Aorta (tissue), 5 donors: Measurements from ENCODE around the gene LRRC37A3. TPM values are rescaled to one million over a fixed set of nuclear protein-coding genes. Genes with fewer than 3 reads are reported as not detected.
"Not testable (repeated sequence)": the region's sequence is repeated elsewhere in the genome, so short reads cannot be mapped to it uniquely, and the experiment has no call there.

Experiments
- ATAC-seq: fragments of 200-7000 bp; cut with Tn5 transposase; one replicate; pipeline ENCODE4 v1.9.1; 2022; ENCODE audit warnings: moderate library complexity; ENCODE audit not compliant: low FRiP score
- DNase-seq, 2 donors: peaks; one replicate each; pipeline ENCODE4 v3.0.0-alpha.2; 2020
- H3K27ac ChIP-seq, 2 donors: one replicate each; pipeline ENCODE4 v1.5.1; 2013; ENCODE audit warnings: low read length in 2 of 2, mild to moderate bottlenecking in 2 of 2, moderate library complexity in 2 of 2, control low read depth in 1 of 2, inconsistent platforms in 1 of 2, low read depth in 1 of 2
- H3K27me3 ChIP-seq, 2 donors: one replicate each; pipeline ENCODE4 v1.6.1; 2013; ENCODE audit warnings: control low read depth in 1 of 2, low read length in 1 of 2, mild to moderate bottlenecking in 1 of 2, moderate library complexity in 1 of 2; ENCODE audit not compliant: insufficient read depth in 2 of 2, control insufficient read depth in 1 of 2
- H3K36me3 ChIP-seq, 2 donors: one replicate each; pipeline ENCODE4 v1.6.1; 2013; ENCODE audit warnings: control low read depth in 1 of 2, low read length in 1 of 2, mild to moderate bottlenecking in 1 of 2; ENCODE audit not compliant: insufficient read depth in 2 of 2, control insufficient read depth in 1 of 2
- H3K4me1 ChIP-seq, 2 donors: one replicate each; pipeline ENCODE4 v1.6.1; 2013; ENCODE audit warnings: low read length in 2 of 2, control low read depth in 1 of 2, mild to moderate bottlenecking in 1 of 2, moderate library complexity in 1 of 2; ENCODE audit not compliant: insufficient read depth in 2 of 2, control insufficient read depth in 1 of 2
- H3K4me3 ChIP-seq, 2 donors: one replicate each; pipeline ENCODE4 v1.5.1; 2013; ENCODE audit warnings: low read length in 2 of 2, control low read depth in 1 of 2, mild to moderate bottlenecking in 1 of 2
- H3K9me3 ChIP-seq: one replicate; pipeline ENCODE4 v1.6.1; 2013; ENCODE audit warnings: mild to moderate bottlenecking, low read length; ENCODE audit not compliant: control insufficient read depth
- WGBS, 2 donors: extraction: QIAGEN DNeasy Blood & Tissue Kit; methylation state at CpG; one replicate each; pipeline ENCODE4 v1.1.7; 2013; 5-methylcytosine and 5-hydroxymethylcytosine counted together
- intact Hi-C, 2 donors: fragments of 100-400 bp; cut with DNase I; formaldehyde crosslinking; loops; one replicate each; pipeline versions ENCODE4 v1.14.2 to v1.15.0; 2022
- polyA plus RNA-seq, 2 donors: library from polyadenylated mRNA; stranded (reverse); fragments of 200-250 nt; gene quantifications; one replicate each; pipeline ENCODE4 v1.2.3, GENCODE V29; 2013
- total RNA-seq, 2 donors: library from RNA; stranded (reverse); fragmentation: NEBNext Ultra II Directional; extraction: Animal tissue kit (Norgen Biotek cat#: 25700); gene quantifications; one replicate each; pipeline ENCODE4 v1.2.1, GENCODE V29; 2021
- donor health status: healthy with polysubstance abuse.
- donor health status: Bipolar disorder and iron deficiency.
- donor health status: DM: no; HTN: no; CAD: no.
- donor health status: DM: no; HTN: no; CAD: no.
- donor health status: DM: yes; HTN: yes; CAD: no.

LRRC37A3 gene
- total and polyA plus RNA-seq, 4 donors = 0.50 to 23.8 (median 15.7) TPM

DNA sequence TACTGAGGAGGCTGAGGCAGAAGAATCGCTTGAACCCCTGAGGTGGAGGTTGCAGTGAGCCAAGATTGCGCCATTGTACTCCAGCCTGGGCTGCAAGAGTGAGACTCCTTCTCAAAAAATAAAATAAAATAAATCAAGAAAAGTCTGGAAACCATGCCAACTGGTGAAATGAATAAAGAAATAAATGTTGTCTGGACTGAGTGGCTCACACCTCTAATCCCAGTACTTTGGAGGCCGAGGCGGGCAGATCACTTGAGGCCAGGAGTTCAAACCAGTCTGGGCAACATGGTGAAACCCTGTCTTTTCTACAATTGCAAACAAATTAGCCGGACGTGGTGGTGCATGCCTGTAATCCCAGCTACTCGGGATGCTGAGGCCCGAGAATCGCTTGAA, 744 bp upstream of the LRRC37A3 start:
- Histone ChIP-seq H3K9me3 (no peaks in the 10 kb centered on the region), H3K27ac (peak overlapping the region; percentile 29 to 47), H3K27me3 (peaks cover 0 to 1% of the 10 kb centered on the region in 2 donors), H3K4me3 (peak overlapping the region in 1 of 2 donors; percentile 34), H3K36me3 (no peaks in the 10 kb centered on the region), H3K4me1 (no peaks in the 10 kb centered on the region)
- peak; percentile 48 to 80 for DNase-seq
- intact Hi-C loops = no loop called here
- 62 to 63% methylated on average over 9 of the region's 9 CpGs for WGBS, 2 donors
- ATAC-seq = peak; percentile 42

DNA sequence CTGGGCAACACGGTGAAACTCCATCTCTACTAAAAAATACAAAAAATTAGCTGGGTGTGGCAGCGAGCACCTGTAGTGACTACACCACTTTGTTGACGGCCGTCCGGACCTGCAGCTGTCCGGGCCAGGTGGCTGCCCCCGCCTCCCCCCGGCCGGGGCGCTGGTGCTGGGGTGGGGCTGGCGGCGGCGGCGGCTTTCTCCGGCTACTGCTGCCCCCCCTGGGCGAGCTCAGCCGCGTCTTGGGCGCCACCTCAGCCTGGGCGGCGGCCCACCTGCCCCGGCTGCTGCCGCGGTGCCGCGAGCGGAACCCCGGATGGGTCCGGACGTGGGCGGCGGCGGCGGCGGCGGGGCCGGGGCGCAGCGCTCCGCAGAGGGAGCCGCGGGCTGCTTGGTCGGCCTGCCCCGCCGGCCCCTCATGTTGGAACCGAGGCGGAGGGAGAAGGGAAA, 413 bp downstream of the LRRC37A3 start:
- H3K4me1 ChIP-seq, H3K36me3 ChIP-seq, H3K9me3 ChIP-seq, H3K27me3 ChIP-seq, intact Hi-C loops: not testable (repeated sequence)
- peak; percentile 72 for ATAC-seq
- H3K4me3 ChIP-seq = peak overlapping the region; percentile 82 to 84
- peak; percentile 61 to 78 for DNase-seq
- peak overlapping the region in 1 of 2 donors; percentile 73 for H3K27ac ChIP-seq
- WGBS, 2 donors = 0 to 1% methylated on average over 17 to 47 of the region's 47 CpGs

DNA sequence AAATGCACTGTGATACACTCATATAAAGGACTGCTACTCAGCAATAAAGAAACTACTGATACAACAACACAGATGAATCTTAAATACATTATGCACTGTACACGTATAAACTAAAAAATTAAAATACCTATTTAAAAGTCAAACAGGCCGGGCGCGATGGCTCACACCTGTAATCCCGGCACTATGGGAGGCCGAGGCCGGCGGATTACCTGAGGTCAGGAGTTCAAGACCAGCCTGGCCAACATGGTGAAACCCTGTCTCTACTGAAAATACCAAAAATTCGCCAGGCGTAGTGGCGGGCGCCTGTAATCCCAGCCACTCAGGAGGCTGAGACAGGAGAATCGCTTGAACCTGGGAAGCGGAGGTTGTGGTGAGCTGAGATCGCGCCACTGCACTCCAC, 1.7 kb downstream of the LRRC37A3 start:
- 94 to 95% methylated on average over 12 to 14 of the region's 16 CpGs for WGBS, 2 donors
- intact Hi-C loops, H3K4me1 ChIP-seq, H3K36me3 ChIP-seq, ATAC-seq, H3K4me3 ChIP-seq, H3K27me3 ChIP-seq, H3K27ac ChIP-seq, DNase-seq, H3K9me3 ChIP-seq: not testable (repeated sequence)

DNA sequence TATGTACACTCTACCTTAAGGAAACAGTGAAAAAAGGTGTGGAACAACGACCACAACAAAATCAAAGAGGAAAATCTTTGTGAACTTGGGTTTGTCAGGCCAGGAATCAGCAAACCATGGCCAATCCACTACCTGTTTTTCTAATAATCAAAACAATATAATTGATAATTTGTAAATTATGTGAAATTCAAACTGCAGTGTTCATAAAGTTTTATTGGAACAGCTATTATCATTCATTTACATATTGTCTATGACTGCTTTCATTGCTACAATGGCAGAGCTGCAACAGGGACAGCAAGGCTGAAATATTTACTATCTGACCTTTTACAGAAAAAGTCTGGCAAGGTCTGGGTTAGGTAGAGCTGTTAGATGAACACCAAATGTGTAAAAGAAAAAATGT, 4.0 kb downstream of the LRRC37A3 start:
- H3K27ac ChIP-seq, DNase-seq, H3K4me3 ChIP-seq, H3K36me3 ChIP-seq, intact Hi-C loops, ATAC-seq, H3K9me3 ChIP-seq, H3K27me3 ChIP-seq, H3K4me1 ChIP-seq: not testable (repeated sequence)
- WGBS, 2 donors = 82 to 85% methylated on average over 1 of the region's 1 CpG

DNA sequence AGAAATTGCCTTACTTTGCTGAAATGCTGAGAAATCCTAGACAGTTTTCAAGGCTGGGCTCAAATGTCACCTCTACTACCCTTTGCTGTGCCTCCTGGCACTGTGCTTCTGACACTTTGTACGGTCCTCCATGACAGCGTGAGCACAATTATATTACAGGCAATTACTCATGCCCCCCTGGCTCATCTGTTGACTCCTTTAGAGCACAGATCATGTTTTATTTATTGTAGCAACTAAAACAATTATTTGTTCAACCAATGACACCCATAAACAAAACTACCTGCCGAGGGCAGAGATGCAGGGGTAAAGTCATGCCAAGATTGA, 9.1 kb downstream of the LRRC37A3 start:
- H3K27me3 ChIP-seq, H3K9me3 ChIP-seq, H3K36me3 ChIP-seq, ATAC-seq, H3K4me3 ChIP-seq, H3K27ac ChIP-seq, intact Hi-C loops, DNase-seq, H3K4me1 ChIP-seq: not testable (repeated sequence)
- 80 to 89% methylated on average over 1 of the region's 3 CpGs for WGBS, 2 donors

DNA sequence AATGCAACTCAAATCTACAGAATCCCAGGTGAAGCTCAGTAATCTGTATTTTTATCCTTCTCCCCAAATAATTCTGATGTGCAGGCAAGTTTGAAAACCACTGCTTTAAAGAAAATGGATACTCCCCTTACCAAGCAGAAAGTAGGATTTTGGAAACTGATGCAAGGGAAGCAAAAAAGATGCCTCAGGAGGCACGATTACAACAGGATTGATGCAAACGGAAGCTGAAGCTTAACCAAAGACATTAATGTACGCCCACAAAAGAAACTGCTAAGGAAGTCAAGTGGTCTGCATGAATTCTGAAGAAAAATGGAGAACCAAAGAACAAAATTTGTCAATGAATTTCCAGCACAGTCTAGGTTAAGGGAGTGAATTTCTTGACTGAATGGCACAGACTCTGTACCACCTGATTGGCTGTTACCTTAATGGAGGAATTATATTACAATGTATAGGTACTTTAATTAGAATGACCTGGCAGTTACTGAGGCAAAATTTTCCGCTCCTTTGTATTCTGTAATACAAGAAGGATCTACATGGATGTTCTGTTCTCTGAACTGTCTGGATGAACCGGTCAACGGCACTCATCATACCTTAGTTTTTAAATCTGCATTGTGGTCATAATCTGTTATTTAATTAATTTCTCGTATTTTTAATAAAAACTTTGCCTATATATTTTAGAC, 9.6 kb downstream of the LRRC37A3 start:
- H3K4me1 ChIP-seq, H3K9me3 ChIP-seq, H3K27me3 ChIP-seq, H3K4me3 ChIP-seq, DNase-seq, H3K27ac ChIP-seq, ATAC-seq, H3K36me3 ChIP-seq, intact Hi-C loops: not testable (repeated sequence)
- WGBS, 2 donors = 90 to 91% methylated on average over 5 to 6 of the region's 7 CpGs

DNA sequence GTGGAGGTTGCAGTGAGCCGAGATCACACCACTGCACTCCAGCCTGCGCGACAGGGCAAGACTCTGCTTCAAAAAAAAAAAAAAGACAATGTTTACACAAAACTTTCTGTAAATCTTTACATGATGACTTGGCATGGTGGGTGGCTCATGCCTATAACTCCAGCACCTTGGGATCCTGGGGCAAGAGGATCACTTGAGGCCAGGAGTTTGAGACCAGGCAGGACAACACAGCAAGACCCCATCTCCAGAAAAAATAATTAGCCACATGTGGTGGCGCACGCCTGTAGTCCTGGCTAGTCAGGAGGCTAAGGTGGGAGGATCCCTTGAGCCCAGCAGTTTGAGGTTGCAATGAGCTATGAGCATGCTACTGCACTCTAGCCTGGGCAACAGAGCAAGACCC, 15.2 kb downstream of the LRRC37A3 start:
- ATAC-seq = peak; percentile 57
- 98 to 100% methylated on average over 2 of the region's 5 CpGs for WGBS, 2 donors
- DNase-seq, H3K27ac ChIP-seq, H3K36me3 ChIP-seq, H3K4me1 ChIP-seq, H3K4me3 ChIP-seq, H3K27me3 ChIP-seq, H3K9me3 ChIP-seq, intact Hi-C loops: not testable (repeated sequence)

DNA sequence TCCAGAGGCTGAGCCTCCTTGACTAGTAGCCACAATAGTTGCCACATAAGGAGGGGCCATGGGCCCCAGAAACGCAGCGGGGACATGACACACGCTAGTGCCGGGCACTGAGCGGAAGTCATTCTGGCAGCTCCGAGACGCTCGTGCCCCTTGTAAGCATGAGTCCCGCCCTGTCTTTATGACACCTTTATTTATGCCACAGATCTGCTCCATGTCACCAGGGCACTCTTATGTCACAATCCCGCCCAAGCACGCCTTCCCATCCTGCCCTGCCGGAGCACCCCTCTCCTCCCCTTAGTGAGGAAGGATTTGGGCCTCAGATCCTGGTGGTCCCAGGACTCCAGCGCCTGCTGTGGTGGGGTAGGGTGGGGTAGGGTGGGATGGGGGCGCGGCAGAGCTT, 22.1 kb downstream of the LRRC37A3 start:
- DNase-seq = peak in 1 of 2 donors; percentile 79
- ATAC-seq, intact Hi-C loops, H3K27ac ChIP-seq, H3K9me3 ChIP-seq, H3K36me3 ChIP-seq, H3K27me3 ChIP-seq, H3K4me3 ChIP-seq, H3K4me1 ChIP-seq: not testable (repeated sequence)
- WGBS, 2 donors = 95 to 97% methylated on average over 15 of the region's 15 CpGs

DNA sequence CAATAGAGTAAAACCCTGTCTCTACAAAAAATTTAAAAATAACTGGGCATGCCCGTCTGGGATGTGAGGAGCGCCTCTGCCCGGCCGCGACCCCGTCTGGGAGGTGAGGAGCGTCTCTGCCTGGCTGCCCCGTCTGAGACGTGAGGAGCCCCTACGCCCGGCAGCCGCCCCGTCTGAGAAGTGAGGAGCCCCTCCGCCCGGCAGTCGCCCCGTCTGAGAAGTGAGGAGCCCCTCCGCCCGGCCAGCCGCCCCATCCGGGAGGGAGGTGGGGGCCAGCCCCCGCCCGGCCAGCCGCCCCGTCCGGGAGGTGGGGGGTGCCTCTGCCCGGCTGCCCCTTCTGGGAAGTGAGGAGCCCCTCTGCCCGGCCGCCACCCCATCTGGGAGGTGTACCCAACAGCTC, 45.1 kb downstream of the LRRC37A3 start:
- H3K9me3 ChIP-seq, H3K27me3 ChIP-seq, H3K4me1 ChIP-seq, DNase-seq, ATAC-seq, intact Hi-C loops, H3K4me3 ChIP-seq, H3K36me3 ChIP-seq, H3K27ac ChIP-seq: not testable (repeated sequence)
- 96 to 97% methylated on average over 29 of the region's 29 CpGs for WGBS, 2 donors
